Epidermal melanocyte (primary cell): Measurements from ENCODE around the gene SHROOM4.

Experiments used
- DNase-seq: peaks from one replicate; pipeline ENCODE4 v3.0.0; 2011; ENCODE audit warnings: low spot score; ENCODE audit not compliant: insufficient read length

SHROOM4 gene

DNA sequence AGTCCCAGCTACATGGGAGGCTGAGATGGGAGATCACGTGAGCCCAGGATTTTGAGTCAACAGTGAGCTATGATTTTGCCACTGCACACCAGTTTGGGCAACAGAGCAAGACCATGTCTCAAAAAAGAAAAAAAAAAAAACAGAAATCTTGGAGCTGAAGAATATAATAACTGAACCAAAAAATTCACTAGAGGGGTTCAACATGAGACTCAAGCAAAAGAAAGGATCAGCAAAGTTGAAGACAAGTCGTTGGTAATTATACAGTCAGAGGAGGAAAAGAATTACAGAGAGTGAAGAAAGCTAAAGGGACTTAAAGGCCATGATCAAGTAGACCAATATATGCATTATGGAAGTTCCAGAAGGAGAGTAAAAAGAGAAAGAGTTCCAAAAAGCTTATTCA, 26.9 kb downstream of the SHROOM4 start:
- no peak for DNase-seq

DNA sequence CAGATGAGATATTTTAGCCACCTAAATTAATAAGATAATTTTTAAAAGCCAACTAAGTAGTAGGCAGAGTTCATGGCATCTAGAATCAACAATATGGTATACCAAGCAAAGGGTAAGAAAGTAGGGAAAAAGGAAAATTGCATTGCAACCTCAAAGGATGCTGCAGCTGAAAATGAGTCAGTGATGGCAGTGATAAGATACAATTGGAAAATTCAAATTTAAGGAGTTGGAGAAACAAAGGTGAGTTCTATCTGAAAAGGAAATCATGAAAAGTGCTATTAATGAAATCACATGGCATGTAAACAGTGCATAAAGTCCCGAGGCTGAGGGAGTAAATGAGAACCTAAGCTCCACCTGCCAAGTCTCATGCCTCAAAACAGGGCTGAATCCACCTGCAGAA, 33.9 kb downstream of the SHROOM4 start:
- DNase-seq = no peak

DNA sequence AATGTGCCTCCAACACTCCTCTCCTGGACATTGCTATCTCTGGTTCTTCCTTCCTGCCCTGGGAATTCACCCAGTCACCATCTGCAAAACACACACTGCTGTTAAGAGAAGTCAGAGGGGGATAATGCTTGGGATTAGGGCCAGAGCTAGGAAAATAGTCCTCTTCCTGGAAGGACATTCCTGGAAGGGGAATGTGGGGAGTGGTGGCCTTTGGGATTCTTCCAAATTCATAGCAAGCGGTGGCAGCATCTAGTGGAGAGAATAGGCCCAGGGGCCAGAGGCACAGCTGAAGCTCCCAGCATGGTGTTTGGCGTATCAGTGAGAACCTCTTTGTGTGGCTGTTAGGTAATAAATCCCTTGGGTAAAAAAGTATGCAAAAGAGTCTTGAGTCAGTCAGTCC, 34.3 kb downstream of the SHROOM4 start:
- DNase-seq = no peak

DNA sequence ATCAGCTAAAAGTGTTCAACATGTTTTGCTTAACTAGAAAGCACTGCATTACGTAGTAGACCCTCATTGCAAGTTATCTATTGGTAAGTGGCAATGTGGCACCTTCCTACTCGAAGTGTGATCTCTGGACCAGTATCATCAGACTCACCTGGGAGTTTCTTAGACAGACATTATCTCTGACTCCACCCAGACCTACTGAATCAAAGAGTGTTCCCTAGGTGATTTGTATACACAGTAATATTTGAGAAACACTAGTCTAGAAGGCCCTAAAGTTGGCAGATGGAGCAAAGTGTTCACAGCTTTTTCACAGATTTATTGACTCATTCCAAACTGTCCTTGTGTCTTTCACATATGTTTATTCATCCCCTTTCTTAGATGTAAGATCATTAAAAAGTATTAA, 35.7 kb downstream of the SHROOM4 start:
- DNase-seq = no peak

DNA sequence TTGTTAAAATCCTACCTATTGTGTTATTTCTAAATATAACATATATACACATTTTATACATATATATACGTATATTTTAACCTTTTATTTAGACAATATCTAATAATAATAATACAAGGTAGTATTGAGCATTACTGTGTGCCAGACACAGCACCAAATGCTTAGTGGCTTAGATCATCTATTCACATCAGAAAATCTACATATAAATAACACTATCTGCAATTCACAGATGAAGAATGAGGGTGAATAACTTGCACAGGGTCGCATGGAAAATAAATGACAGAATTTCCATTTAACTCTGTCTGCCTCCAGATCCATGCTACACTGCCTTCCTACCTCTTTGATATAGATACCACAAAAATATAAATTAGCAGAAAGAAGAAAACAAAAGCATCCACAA, 37.7 kb downstream of the SHROOM4 start:
- no peak for DNase-seq

DNA sequence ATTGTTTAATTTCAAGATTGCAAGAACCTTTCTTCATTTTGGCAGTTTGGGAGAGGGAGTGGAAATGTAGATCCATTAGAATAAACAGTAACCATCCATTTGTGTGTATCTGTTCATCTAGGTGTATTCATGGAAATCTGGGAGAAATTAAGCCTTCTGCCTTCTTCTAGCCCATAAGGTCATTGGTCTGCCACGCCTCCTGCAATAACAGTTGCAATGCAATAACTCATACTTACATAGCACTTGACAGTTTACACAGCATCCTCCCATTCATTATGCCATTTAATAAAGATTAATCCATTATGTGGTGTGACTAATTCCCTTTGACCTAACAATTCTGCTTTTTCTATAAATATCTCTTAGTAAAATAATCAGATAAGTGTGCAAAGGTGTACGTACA, 42.6 kb downstream of the SHROOM4 start:
- DNase-seq = no peak

DNA sequence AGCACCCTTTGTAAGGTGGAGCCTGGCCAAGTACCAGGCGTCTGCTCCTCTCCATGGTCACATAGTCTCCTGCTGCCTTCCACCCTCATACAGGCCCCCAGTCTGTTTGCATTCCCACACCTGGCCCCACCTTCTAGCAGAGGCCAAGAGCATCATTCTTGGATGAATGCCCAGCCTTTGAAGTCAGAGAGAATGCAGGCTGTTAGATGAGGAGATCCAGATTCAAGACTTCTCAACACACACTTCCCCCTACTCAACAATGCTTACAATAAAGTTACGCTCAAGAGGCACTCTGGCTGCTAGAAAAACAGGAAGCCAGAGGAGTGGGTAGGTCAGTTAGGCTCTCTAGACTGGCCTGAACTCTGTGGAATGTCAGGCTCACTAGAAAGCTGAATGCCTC, 43.3 kb downstream of the SHROOM4 start:
- DNase-seq = no peak

DNA sequence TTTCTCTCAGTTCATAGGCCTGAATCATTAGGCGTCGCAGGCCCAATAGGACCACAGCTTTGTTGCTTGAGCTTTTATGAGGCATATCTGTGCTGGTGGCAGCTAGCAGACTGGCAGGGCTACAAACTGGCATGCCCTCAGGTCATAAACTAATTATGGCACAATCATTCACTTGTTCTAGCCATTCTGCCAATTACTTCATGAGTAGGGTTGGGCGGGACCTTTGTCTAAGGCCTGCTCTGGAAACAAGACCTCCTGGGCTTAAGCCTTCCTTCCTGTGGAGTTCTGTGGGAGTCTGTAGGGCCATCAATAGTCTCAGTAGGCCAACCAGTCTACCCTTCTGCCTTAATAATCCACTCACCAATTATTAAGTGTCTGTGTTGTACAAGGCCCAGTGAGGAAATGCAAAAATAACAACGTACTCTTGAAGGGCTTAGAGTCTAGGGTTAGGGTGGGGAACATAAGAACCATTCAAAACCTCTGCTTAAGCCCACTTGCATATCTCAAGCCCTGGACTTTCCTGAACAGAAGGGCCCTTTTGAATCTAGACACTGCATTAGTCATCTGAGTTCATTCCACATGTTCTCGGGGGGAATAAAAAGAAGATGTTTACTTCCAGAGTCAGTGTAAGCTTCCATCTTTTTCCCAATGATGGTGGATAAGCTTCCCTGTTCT, 44.5 kb downstream of the SHROOM4 start:
- DNase-seq = peak; percentile 20

DNA sequence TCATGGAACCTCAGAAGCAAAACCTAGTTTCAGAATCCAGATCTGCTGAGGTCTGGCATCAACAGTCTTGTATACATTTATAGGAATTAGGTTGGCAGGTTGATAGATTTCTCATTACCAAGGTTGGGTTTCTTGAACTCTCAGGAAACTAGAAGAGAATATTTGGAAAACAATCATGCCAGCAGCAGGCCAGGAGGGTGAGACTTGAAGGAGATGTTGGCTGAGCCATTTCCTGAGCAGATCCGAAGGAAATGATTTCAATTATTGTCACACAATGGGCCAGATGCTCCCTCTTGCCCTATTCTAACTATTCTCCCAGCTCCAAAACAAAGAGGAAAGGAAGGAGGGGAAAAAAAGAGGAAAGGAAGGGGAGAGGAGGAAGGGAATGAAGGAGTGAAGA, 45.2 kb downstream of the SHROOM4 start:
- no peak for DNase-seq

DNA sequence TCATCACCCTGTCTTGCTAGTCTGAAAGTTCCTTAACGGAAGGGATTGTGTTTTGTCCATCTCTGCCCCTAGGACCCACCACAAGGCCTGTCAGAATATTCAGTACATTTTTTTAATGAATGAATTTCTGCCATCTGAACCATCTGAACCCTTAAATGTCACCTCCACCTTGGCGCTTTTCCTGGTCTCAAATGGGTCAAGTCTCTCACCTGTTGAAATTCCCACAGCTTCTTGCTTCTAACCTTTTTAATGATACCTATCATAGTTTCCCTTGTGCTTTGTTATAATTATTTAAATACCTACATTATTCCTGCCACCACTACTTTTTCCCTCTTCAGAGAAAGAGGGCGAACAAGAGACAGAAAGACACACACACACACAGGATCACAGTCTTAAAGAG, 48.0 kb downstream of the SHROOM4 start:
- DNase-seq = no peak

DNA sequence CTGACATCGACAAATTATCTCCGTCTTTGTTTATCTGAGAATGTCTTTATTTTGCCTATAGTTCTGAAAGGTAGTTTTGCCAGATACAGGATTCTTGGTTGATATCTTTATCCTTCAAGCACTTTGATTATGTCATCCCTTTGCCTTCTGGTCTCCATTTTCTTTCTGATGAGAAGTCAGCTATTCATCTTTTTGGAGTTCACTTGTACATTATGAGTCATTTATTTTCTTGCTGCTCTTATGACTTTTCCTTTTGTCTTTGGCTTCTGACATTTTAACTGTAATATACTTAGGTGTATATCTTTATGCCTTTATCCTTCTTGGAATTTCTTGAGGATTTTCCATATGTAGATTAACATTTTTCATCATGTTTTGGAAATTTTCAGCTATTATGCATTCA, 51.4 kb downstream of the SHROOM4 start:
- no peak for DNase-seq

DNA sequence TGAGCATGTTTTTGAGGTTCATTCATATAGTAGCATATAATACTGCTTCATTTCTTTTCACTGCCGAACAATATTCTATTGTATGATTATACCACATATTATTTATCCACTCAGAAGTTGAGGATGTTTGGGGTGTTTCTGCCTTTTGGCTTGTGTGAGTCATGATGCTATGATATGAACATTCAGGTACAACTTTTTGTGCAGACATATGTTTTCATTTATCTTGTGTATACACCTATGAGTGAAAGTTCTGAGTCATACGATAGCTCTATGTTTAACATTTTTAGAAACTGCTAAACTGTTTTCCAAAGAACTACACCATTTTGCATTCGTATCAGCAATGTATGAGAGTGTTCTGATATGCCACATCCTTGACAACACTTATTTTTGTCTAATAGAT, 57.7 kb downstream of the SHROOM4 start:
- DNase-seq = no peak

DNA sequence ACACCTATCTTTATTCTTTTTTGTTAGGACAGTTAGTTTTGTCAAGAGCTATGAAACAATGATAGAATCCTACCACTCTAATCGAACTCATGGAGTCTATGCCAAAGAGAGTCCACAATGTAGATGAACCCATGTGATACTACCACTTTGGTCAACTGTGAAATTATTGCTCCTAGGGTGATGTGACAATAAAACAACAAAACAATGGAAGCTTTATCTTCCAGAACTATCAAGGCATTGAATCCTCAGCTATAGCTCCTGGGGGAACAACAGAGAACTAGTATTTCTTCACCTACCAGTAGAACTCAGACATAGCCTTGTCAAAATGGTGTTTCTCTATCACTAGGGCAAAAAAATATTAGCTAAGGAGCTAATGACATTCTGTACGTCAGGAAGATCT, 62.9 kb downstream of the SHROOM4 start:
- DNase-seq = no peak

DNA sequence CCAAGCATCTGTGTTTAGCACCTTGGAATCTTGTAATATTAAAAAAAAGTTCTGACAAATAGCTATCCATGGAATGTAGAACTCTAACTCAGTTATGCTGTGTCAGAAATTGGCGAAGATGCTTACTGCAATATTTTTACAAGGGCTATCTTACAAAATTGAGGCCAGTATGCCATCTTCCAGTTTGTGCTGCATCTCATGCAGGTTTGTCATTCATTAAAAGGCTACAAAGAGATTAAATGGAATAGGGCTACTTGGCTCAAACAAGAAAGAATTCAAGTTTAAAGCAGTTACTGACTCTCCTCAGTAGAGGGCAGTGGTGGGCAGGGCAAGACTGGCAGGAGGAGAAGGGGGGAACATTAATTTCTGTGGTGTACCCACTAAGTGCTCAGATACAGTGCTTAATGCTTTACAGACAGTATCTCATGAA, 66.5 kb downstream of the SHROOM4 start:
- no peak for DNase-seq

DNA sequence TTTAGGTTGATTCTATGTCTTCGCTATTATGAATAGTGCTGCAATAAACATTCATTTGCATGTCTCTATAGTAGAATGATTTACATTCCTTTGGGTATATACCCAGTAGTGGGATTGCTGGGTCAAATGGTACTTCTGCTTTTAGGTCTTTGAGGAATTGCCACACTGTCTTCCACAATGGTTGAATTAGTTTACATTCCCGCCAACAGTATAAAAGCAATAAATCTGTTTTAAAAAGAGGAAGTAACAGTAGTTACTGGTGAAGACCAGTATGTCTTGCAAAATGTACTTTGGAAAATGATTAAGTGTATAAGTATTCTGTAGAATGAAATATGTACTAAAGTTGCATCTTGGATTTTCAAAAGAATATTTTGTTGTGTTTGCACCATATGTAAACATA, 77.3 kb downstream of the SHROOM4 start:
- DNase-seq = no peak

DNA sequence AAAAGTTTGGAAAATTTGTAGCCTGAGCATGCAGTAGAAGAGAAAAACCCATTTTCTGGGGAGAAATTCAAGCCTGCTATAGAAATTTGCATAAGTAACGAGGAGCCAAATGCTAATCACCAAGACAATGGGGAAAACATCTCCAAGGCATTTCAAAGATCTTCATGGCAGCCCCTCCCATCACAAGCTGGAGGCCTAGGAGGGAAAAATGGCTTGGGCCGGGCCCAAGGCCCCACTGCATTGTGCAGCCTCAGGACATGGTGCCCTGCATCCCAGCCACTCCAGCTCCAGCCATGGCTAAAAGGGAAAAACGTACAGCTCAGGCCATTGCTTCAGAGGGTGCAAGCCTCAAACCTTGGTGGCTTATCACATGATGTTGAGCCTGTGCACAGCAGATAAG, 87.7 kb downstream of the SHROOM4 start:
- DNase-seq = no peak

DNA sequence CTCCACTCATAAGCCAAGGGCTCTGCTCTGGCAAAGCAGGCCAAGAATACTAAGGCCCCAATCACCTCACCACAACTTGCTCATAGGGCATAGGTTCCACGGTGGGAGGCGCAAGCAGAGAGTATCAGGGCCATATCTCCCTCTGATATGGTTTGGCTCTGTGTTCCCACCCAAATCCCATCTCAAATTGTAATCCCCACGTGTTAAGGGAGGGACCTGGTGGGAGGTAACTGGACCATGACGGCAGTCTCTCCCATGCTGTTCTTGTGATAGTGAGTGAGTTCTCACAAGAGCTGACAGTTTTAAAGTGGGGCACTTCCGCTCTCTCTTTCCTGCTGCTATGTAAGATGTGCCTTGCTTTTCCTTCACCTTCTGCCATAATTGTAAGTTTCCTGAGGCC, 88.7 kb downstream of the SHROOM4 start:
- no peak for DNase-seq

DNA sequence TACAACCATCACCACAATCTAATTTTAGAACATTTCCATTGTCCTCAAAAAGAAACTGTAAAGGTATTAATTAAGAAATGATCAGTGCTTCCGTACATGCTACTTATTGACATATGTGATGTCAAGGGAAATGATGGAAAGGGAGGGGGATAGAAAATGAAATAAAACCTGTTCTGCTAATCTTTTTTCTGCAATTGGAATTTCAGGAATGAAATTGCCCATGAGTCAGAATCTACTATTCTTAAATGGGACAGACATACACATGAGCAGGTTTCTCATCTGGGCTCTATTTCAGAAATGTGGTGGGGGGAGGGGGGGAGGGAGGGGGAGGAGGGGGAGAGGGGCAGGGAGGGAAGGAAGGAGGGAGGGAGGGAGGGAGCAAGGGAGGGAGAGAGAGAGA, 91.0 kb downstream of the SHROOM4 start:
- DNase-seq = no peak

DNA sequence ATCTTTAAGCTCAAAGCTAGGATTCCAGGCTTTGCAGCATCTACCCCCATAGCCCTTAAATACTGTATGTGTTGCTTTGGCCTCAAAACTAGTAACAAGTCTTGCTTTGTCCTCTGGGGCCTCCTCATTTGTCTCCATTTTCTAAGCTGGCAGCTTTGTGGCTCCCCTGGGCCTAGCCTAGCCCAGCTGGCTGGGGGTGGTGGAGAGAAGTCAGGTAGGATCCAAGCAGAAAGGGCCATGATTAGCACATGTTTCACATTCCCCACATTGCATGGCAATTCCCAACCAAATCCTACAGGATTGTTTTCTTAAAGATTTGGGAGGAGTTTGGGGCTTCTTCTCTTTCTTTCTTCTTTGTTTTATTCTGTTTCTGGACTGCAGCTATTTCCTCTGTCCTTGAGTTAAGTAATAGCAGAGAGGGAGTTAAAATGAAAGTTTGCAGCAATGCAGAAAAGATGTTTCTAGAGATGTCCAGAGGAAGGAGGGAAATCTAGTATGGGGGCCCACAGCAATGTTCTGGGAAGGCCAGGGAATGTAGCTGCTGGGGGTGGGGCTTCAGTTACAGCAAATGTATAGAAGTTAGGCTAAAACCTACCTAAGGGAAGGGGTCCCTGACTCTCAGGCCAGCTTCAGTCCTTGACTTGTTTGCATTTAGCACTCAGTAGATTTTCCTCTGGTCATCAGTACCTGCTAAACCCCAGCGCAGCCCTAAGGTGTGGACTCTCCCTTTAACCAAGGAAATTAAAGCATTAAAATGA, 92.1 kb downstream of the SHROOM4 start:
- no peak for DNase-seq

DNA sequence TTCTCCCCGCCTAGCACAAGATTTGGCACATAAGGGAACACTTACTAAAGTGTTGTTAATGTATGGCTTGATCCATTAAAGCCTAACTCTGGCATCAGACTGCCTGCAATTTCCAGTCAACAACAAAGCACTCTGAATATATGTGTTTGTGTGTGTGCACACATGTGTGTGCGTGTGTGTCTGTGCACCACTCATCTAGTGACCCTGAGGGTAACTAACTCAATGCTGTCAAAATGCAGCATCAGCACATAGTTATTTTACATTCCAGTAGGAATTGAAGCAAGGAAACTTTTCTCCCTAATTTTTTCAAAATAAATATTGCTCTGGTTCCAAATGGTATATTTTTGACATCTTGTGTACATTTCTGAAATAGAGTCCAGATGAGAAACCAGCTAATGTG, 94.4 kb downstream of the SHROOM4 start:
- DNase-seq = no peak

DNA sequence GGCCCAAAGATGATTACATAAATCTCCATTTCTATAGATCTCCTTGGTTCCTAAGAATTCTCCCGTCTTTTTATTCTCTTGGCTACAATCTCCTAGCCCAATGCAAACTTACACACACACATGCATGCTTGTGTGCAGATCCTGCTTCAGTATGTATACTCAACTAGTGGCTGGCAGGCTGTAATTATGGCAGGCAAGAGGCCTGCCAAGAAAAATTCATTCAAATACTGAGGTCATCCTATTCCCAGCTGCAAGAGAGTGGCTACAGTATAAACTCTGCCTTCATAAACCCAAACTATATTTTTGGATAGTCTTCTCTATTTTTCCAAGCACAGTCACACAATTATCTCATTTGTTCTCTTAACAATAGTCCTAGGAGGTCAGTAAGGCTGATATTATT, 95.2 kb downstream of the SHROOM4 start:
- no peak for DNase-seq

DNA sequence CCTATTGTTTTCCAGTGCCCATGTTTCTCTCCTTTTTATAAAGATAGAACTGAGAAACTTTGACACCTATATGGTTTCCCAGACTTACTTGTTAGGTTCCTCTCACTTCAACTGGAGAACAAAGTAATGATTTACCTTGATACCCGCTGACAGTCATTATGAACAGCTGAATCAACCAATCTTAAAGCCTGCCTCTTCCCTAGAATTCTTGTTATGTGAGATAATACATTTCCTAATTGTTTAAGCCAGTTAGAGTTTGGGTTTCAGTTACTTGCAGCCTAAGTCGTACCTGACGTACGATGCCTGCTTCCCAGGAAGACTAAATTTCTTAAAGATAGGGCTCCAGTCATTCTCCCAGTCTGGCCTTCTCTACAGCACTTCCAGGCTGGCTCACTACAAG, 97.3 kb downstream of the SHROOM4 start:
- no peak for DNase-seq

DNA sequence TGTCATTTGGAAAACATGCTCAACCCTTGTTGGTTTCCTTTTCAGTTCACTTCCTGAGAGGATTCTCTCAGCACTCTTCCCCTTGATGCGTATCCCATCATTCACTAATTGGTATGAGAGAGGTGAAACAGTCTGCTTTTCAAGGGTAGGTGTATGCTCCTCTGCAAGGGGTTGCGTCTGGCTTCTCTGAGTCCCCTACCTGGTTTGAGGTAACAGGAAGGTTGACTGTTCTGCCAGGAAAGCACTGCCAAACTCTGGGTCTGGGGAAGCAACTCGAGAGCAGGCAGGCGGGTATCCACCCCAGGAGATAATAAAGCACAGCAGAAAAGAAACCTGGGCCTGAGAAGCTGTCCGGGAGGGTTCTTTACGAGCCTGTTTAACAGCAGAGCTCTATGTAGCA, 101.2 kb downstream of the SHROOM4 start:
- DNase-seq = no peak
